Skin of body (tissue), 2 donors: ENCODE data around the gene NIPAL4. TPM values are rescaled to one million over a fixed set of nuclear protein-coding genes. Genes with fewer than 3 reads are reported as not detected.

ENCODE experiments used
- DNase-seq: peaks from one replicate; lab custom pipeline; 2025; lab: John Stamatoyannopoulos, UW
- total RNA-seq: library from RNA; depleted of rRNA; stranded (reverse); fragments of >200 nt; gene quantifications from one replicate; pipeline ENCODE4 v1.2.3, GENCODE V29; 2014

The NIPAL4 gene
- total RNA-seq, 1 donor from 2014 or later, result 11.9 TPM

GRCh38 chr5:157514974-157515373 lies 55.0 kb downstream of the NIPAL4 start:
- no peak for DNase-seq

- no peak for DNase-seq
Observed at GRCh38 chr5:157516006-157516405, 56.0 kb downstream of the NIPAL4 start.

- no peak for DNase-seq
Observed at GRCh38 chr5:157516626-157517325, 56.8 kb downstream of the NIPAL4 start.

GRCh38 chr5:157518963-157519362 lies 59.0 kb downstream of the NIPAL4 start:
- no peak for DNase-seq

GRCh38 chr5:157519579-157520253 lies 59.7 kb downstream of the NIPAL4 start:
- DNase-seq, result no peak

GRCh38 chr5:157520911-157521703 lies 61.1 kb downstream of the NIPAL4 start:
- no peak for DNase-seq

GRCh38 chr5:157521704-157522029 lies 61.7 kb downstream of the NIPAL4 start:
- DNase-seq, result no peak

- DNase-seq, result no peak
Observed at GRCh38 chr5:157523976-157524375, 64.0 kb downstream of the NIPAL4 start.

Other genes with a start within 250 kb of the NIPAL4 start
- gene CYFIP2, start 194.1 kb upstream of the NIPAL4 start, total RNA-seq, result 14.4 TPM
- 5.9 TPM for gene ADAM19, start 115.6 kb downstream of the NIPAL4 start, total RNA-seq
- 0.10 TPM for gene SOX30, start 192.2 kb downstream of the NIPAL4 start, total RNA-seq
- gene C5orf52, start 211.3 kb downstream of the NIPAL4 start, total RNA-seq, result not detected